Epidermal melanocyte (primary cell): ENCODE measurements around the gene BPGM.

Experiments used
- DNase-seq: peaks from one replicate; pipeline ENCODE4 v3.0.0; 2011; ENCODE audit warnings: low spot score; ENCODE audit not compliant: insufficient read length

The BPGM gene

GRCh38 chr7:134646425-134647305 lies at the start of gene BPGM:
Gene BPGM (plus strand): TSS chr7:134646853. CDS start chr7:134661508, 14,655 bp downstream.
- peak; percentile 99 for DNase-seq

GRCh38 chr7:134599371-134599770 lies 47.3 kb upstream of the BPGM start:
- DNase-seq, result no peak

GRCh38 chr7:134601459-134601858 lies 45.2 kb upstream of the BPGM start:
- no peak for DNase-seq

- no peak for DNase-seq
Measured at GRCh38 chr7:134602881-134603451, 43.7 kb upstream of the BPGM start.

- DNase-seq, result peak; percentile 34
Measured at GRCh38 chr7:134605978-134606923, 40.4 kb upstream of the BPGM start.

GRCh38 chr7:134611611-134612151 lies 35.0 kb upstream of the BPGM start:
- no peak for DNase-seq

- DNase-seq, result no peak
Measured at GRCh38 chr7:134612197-134612596, 34.5 kb upstream of the BPGM start.

GRCh38 chr7:134613623-134614347 lies 32.9 kb upstream of the BPGM start:
- no peak for DNase-seq

GRCh38 chr7:134616611-134617010 lies 30.0 kb upstream of the BPGM start:
- no peak for DNase-seq

GRCh38 chr7:134618756-134619530 lies 27.7 kb upstream of the BPGM start:
- DNase-seq, result no peak

GRCh38 chr7:134619627-134620331 lies 26.9 kb upstream of the BPGM start:
- no peak for DNase-seq

- DNase-seq, result no peak
Measured at GRCh38 chr7:134622303-134622995, 24.2 kb upstream of the BPGM start.

GRCh38 chr7:134623193-134623592 lies 23.5 kb upstream of the BPGM start:
- DNase-seq, result no peak

GRCh38 chr7:134625550-134625949 lies 21.1 kb upstream of the BPGM start:
- DNase-seq, result no peak

- DNase-seq, result no peak
Measured at GRCh38 chr7:134627109-134627774, 19.4 kb upstream of the BPGM start.

- DNase-seq, result no peak
Measured at GRCh38 chr7:134627775-134628153, 18.9 kb upstream of the BPGM start.

GRCh38 chr7:134629445-134629844 lies 17.2 kb upstream of the BPGM start:
- no peak for DNase-seq

GRCh38 chr7:134630237-134630636 lies 16.4 kb upstream of the BPGM start:
- DNase-seq, result no peak
